ENCODE results near the gene EVC2. TPM values are rescaled to one million over a fixed set of nuclear protein-coding genes. Genes with fewer than 3 reads are reported as not detected.

The EVC2 gene
- polyA plus RNA-seq, 1 donor (not counting 4 experiments of a cell fraction or from before 2014, with no cell fraction given) = 1.7 TPM

GRCh38 chr4:5689065-5689464 is 19.3 kb downstream of the EVC2 start:
- H3K9me1 ChIP-seq (ENCODE audit: control insufficient read depth, extremely low read depth, insufficient read depth, low read length) = no peaks in the 10 kb centered on the region
- no peak for FAIRE-seq
- H3K36me3 ChIP-seq (ENCODE audit: control insufficient read depth in 2 of 2, extremely low read depth in 1 of 2, insufficient read depth in 2 of 2, low read length in 2 of 2) = peaks cover 33 to 47% of the 10 kb centered on the region in 2 experiments
- DNase-seq (ENCODE audit: low read depth, low spot score) = no peak
- H3K27me3 ChIP-seq (ENCODE audit: control insufficient read depth, extremely low read depth, insufficient read depth, low read length) = no peaks in the 10 kb centered on the region
- no peak overlapping the region for H3K27ac ChIP-seq (ENCODE audit: control insufficient read depth, insufficient read depth, low read length)
- no peak overlapping the region for H3K4me3 ChIP-seq (ENCODE audit: control insufficient read depth in 2 of 3, extremely low read depth in 1 of 3, insufficient read depth in 2 of 3, low read depth in 1 of 3, low read length in 3 of 3)
- dilution Hi-C loops (cut with MboI; ENCODE audit: extremely low pct_ligation_motif_present, low sequenced_read_pairs) = no loop called here
- H3K4me2 ChIP-seq (ENCODE audit: control insufficient read depth, extremely low read depth, insufficient read depth, low read depth, low read length) = no peak overlapping the region
- no peak overlapping the region for H2AFZ ChIP-seq (ENCODE audit: control insufficient read depth, low read length)
- no peaks in the 10 kb centered on the region for H3K79me2 ChIP-seq (ENCODE audit: control insufficient read depth, insufficient read depth, low read length)
- TF ChIP-seq, protein P1, sequence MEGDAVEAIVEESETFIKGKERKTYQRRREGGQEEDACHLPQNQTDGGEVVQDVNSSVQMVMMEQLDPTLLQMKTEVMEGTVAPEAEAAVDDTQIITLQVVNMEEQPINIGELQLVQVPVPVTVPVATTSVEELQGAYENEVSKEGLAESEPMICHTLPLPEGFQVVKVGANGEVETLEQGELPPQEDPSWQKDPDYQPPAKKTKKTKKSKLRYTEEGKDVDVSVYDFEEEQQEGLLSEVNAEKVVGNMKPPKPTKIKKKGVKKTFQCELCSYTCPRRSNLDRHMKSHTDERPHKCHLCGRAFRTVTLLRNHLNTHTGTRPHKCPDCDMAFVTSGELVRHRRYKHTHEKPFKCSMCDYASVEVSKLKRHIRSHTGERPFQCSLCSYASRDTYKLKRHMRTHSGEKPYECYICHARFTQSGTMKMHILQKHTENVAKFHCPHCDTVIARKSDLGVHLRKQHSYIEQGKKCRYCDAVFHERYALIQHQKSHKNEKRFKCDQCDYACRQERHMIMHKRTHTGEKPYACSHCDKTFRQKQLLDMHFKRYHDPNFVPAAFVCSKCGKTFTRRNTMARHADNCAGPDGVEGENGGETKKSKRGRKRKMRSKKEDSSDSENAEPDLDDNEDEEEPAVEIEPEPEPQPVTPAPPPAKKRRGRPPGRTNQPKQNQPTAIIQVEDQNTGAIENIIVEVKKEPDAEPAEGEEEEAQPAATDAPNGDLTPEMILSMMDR (optimal IDR thresholded peaks at IDR 0.05 in 1 of 3, IDR thresholded peaks at IDR 0.05 in 1 of 3, conservative IDR thresholded peaks at IDR 0.05 in 1 of 3; ENCODE audit: extremely low read depth in 1 of 3, insufficient read depth in 2 of 3, low read length in 3 of 3) = no peak
- no peak for TF ChIP-seq EZH2 (IDR thresholded peaks at IDR 0.05; ENCODE audit: low read length)
- H3K9me3 ChIP-seq (ENCODE audit: control insufficient read depth, low read depth, low read length) = no peaks in the 10 kb centered on the region
- no peaks in the 10 kb centered on the region for H4K20me1 ChIP-seq (ENCODE audit: control insufficient read depth, extremely low read depth, insufficient read depth, low read length)
- no peaks in the 10 kb centered on the region for H3K4me1 ChIP-seq (ENCODE audit: control insufficient read depth, extremely low read depth, insufficient read depth, low read length)
- H3K9ac ChIP-seq (ENCODE audit: control insufficient read depth, extremely low read depth, insufficient read depth, low read length) = no peak overlapping the region

- no peak overlapping the region for H3K4me3 ChIP-seq (ENCODE audit: control insufficient read depth in 2 of 3, extremely low read depth in 1 of 3, insufficient read depth in 2 of 3, low read depth in 1 of 3, low read length in 3 of 3)
- H3K27ac ChIP-seq (ENCODE audit: control insufficient read depth, insufficient read depth, low read length) = no peak overlapping the region
- DNase-seq (ENCODE audit: low read depth, low spot score) (no peak), FAIRE-seq (no peak)
- H3K9me3 ChIP-seq (ENCODE audit: control insufficient read depth, low read depth, low read length) = no peaks in the 10 kb centered on the region
- no peaks in the 10 kb centered on the region for H3K4me1 ChIP-seq (ENCODE audit: control insufficient read depth, extremely low read depth, insufficient read depth, low read length)
- no peak overlapping the region for H2AFZ ChIP-seq (ENCODE audit: control insufficient read depth, low read length)
- no peaks in the 10 kb centered on the region for H3K79me2 ChIP-seq (ENCODE audit: control insufficient read depth, insufficient read depth, low read length)
- no peaks in the 10 kb centered on the region for H3K9me1 ChIP-seq (ENCODE audit: control insufficient read depth, extremely low read depth, insufficient read depth, low read length)
- dilution Hi-C loops (cut with MboI; ENCODE audit: extremely low pct_ligation_motif_present, low sequenced_read_pairs) = no loop called here
- no peak overlapping the region for H3K4me2 ChIP-seq (ENCODE audit: control insufficient read depth, extremely low read depth, insufficient read depth, low read depth, low read length)
- no peaks in the 10 kb centered on the region for H4K20me1 ChIP-seq (ENCODE audit: control insufficient read depth, extremely low read depth, insufficient read depth, low read length)
- H3K27me3 ChIP-seq (ENCODE audit: control insufficient read depth, extremely low read depth, insufficient read depth, low read length) = no peaks in the 10 kb centered on the region
- TF ChIP-seq, protein P1 (optimal IDR thresholded peaks at IDR 0.05 in 1 of 3, IDR thresholded peaks at IDR 0.05 in 1 of 3, conservative IDR thresholded peaks at IDR 0.05 in 1 of 3; ENCODE audit: extremely low read depth in 1 of 3, insufficient read depth in 2 of 3, low read length in 3 of 3) = no peak
- no peak for TF ChIP-seq EZH2 (IDR thresholded peaks at IDR 0.05; ENCODE audit: low read length)
- H3K9ac ChIP-seq (ENCODE audit: control insufficient read depth, extremely low read depth, insufficient read depth, low read length) = no peak overlapping the region
- peaks cover 29 to 54% of the 10 kb centered on the region in 2 experiments for H3K36me3 ChIP-seq (ENCODE audit: control insufficient read depth in 2 of 2, extremely low read depth in 1 of 2, insufficient read depth in 2 of 2, low read length in 2 of 2)
These were observed 22.0 kb downstream of the EVC2 start for GRCh38 chr4:5686338-5686737.
